ENCODE data around the gene NOBOX.
"Not testable (repeated sequence)": the region's sequence is repeated elsewhere in the genome, so short reads cannot be mapped to it uniquely, and the experiment has no call there.

NOBOX gene

DNA sequence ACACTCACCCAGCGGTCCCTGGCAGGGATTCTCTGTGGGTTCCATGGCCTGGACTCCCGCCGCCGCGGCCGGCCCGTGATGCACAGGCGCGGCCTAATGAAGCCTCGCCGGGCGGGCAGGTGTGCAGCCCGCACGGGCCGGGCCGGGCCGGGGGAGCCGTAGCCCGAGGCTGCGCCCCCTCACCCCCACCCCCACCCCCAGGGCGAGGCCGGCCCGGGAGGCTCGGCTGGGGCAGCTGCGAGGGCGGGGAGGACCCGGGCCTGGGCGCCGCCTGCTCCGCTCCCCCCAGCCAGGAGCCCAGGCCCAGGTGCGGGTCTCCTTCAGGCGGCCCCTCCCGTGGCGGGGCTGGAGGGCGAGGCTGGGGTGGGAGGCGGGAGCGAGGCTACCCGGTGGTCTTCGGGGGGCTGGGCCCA lies at the start of gene NOBOX:
Gene NOBOX (minus strand): TSS at position 45 of the 413 bp plus-strand sequence.
- H3K27ac ChIP-seq, result no peak within 1 kb of the TSS
- no peak within 1 kb of the TSS for H3K4me3 ChIP-seq

GRCh38 chr7:144452064-144452463 lies 48.6 kb upstream of the NOBOX start:
- H3K27ac ChIP-seq, result no peak overlapping the region

DNA sequence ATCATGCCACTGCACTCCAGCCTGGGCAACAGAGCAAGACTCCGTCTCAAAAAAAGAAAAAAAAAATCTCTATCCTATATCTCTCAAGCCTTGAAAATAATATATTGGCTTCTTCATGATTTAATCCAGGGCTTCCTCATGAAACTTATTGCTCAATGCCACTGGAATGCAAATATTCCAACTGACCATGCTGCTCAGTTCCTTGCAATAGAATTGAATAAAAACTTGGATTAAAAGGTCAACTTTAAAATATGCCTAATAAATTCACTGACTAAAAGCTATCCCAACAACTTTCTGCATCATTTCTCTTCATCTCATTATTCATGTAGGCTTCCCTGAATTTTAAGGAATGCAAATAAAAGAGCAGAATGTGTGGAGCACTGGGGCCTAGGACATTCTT lies 42.1 kb upstream of the NOBOX start:
- Histone ChIP-seq H3K4me3 (no peak overlapping the region), H3K27ac (no peak overlapping the region)

More at GRCh38 chr7:144452064-144452463, 48.6 kb upstream of the NOBOX start:
- no peak overlapping the region for H3K4me3 ChIP-seq

DNA sequence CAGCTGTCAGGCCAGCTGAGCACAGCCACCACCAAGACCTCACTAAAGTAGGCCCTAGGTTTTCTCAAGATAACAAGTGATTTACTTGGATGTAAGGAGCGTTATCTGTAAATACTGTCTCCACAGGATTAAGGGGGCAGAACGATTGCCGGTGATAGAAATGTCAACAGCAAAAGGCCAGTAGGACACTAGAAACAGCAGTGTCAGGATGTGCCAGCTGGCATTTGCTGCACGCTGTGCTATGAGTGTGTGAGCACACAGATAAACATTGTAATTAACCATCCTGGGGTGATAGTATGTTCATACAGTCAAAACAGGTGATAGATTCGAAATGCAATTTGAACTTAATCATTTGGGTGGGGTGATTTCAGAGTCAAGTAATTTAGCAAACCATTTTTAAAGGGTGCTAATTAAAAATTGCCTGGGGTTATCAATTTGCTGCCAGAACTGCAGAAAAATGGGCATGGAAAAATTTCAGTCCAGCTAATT lies 36.3 kb upstream of the NOBOX start:
- no peak overlapping the region for H3K4me3 ChIP-seq
- no peak overlapping the region for H3K27ac ChIP-seq

DNA sequence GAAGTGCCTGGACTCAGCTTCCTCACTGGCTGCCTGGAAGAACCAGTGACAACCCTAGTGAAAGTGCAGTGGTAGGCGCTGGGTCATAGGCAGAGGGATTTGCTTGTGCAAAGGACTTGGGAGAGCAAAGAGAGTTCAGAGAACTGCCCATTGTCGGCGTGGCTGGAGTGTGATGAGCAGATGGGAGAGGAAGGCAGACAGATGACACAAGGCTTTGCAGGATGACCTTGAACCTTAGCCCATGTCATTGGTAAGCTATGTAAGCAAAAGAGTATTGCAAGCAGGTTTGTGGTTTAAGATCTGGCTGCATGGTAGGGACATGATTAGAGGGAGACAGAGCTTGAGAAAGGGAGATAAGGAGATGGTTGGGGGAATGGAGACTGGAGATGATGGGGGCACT lies 35.3 kb upstream of the NOBOX start:
- Histone ChIP-seq H3K27ac (no peak overlapping the region), H3K4me3 (no peak overlapping the region)

- H3K4me3 ChIP-seq, result no peak overlapping the region
- H3K27ac ChIP-seq, result no peak overlapping the region
These were observed 34.1 kb upstream of the NOBOX start for GRCh38 chr7:144437370-144438191.

- H3K27ac ChIP-seq, result no peak overlapping the region
- no peak overlapping the region for H3K4me3 ChIP-seq
These were observed 33.0 kb upstream of the NOBOX start for GRCh38 chr7:144436500-144436899.

GRCh38 chr7:144428431-144428830 lies 24.9 kb upstream of the NOBOX start:
- Histone ChIP-seq H3K27ac (no peak overlapping the region), H3K4me3 (no peak overlapping the region)

DNA sequence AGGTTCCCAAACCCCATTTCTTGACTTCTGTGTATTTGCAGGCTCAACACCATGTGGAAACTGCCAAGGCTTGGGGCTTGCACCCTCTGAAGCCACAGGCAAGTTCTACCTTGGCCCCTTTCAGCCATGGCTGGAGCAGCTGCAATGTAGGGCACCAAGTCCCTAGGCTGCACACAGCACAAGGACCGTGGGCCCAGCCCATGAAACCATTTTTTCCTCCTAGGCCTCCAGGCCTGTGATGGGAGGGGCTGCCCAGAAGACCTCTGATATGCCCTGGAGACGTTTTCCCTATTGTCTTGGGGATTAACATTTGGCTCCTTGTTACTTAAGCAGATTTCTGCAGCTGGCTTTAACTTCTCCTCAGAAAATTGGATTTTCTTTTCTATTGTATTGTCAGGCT lies 24.0 kb upstream of the NOBOX start:
- not testable (repeated sequence) for H3K27ac ChIP-seq, H3K4me3 ChIP-seq

DNA sequence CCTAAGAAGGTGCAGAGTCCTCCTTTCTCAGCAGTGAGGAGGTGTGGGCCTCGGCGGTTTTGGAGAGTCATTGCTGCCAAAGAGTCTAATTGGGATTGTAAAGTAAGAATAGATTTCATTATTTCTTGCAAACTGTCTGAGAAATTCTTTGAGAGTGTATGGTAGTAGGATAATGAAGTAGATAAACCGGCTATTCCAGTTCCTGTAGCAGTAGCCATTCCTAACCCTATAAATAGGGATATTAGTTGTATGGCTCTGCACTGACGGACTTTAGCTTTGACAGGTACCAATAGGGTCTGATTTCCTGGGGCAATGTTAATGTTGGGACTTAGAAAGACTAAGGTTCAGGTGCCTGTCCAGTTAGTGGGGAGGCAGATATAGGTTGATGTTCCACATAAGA lies 15.4 kb upstream of the NOBOX start:
- H3K4me3 ChIP-seq, result not testable (repeated sequence)
- peak overlapping the region in 1 of 21 experiments; percentile 21 for H3K27ac ChIP-seq

- Histone ChIP-seq H3K4me3 (no peak overlapping the region), H3K27ac (peak overlapping the region in 1 of 21 experiments; percentile 21)
These were observed 12.8 kb upstream of the NOBOX start for GRCh38 chr7:144416341-144416740.

DNA sequence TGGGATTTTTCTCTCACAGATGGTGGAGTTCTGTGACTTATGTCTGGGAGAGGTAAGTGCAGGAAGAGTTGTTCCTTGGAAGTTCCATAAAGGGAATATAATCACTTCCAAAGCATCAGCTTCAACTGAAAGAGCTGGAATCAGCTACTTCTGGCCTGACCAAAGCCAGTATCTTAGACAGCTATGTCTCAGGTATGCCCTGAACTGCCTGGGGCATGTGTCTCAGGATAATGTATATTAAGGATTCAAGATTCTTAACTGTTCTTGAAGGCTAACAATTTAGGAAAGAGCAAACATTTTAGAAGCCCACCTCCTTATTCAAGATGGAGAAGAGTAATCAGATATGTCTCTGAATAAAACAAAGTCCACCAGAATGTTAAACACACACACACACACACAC lies 12.4 kb upstream of the NOBOX start:
- no peak overlapping the region for H3K4me3 ChIP-seq
- peak overlapping the region in 1 of 21 experiments; percentile 21 for H3K27ac ChIP-seq

- no peak overlapping the region for H3K27ac ChIP-seq
- H3K4me3 ChIP-seq, result no peak overlapping the region
These were observed 11.3 kb upstream of the NOBOX start for GRCh38 chr7:144414815-144415214.

GRCh38 chr7:144410441-144410840 lies 6.9 kb upstream of the NOBOX start:
- no peak overlapping the region for H3K4me3 ChIP-seq

DNA sequence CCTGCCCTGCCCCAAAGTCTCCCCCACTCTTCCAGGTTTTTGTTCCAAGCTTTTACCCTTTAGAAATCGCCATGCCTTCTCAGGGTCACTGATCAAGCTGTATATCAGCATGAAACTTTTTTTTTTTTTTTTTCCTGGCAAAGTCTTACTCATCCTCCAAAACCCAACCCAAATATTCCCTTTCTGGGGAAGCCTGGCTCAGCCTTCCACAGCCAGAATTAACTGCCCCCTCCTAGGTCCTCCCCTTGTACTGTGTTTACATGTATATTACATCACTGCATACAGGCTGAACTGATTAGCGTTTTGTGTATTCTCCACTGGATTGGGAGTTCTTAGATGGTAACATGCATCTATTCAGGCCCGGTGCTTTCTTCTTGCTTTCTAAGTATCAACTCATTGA lies 4.6 kb upstream of the NOBOX start:
- H3K27ac ChIP-seq, result peak overlapping the region in 18 of 21 experiments; percentile 21 to 90 (median 75)

More at GRCh38 chr7:144410441-144410840, 6.9 kb upstream of the NOBOX start:
- peak overlapping the region in 9 of 21 experiments; percentile 5 to 61 (median 27) for H3K27ac ChIP-seq

DNA sequence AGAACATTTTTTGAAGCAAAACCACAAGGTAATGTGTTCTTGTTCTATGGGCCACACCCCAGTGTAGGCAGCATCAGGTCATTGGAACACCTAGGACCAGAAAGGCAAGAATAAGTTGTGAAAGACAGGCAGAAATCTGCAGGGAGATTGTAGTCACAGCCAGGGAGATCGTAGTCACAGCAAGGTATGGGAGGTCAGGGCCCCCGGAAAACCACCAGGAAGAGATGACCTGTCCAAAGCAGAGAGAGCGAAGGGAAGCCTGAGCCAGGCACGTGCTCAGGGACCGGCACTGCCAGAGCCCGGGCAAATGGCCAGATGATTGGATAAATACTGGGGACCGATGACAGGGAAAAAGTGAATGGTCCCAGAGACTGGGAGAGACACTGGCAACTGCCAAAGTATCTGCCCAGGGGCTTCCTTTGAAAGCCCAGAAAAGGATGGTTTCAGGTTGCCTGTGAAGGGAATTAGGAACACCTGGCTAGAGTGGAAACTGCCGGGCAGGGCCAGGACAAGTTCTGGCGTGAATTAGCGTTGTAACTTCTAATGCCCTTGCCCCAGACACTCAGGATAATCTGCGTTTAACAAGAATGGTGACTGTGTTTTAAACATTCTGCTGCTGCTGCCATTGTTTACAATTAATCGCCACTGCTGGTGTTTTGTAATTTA lies 3.9 kb upstream of the NOBOX start:
- peak overlapping the region in 20 of 21 experiments; percentile 21 to 90 (median 74) for H3K27ac ChIP-seq

More for the DNA sequence above, 4.6 kb upstream of the NOBOX start:
- peak overlapping the region in 1 of 7 experiments; percentile 10 for H3K4me3 ChIP-seq

GRCh38 chr7:144404946-144405345 lies 1.5 kb upstream of the NOBOX start:
- H3K4me3 ChIP-seq, result no peak overlapping the region
- no peak overlapping the region for H3K27ac ChIP-seq

More for the DNA sequence above, 3.9 kb upstream of the NOBOX start:
- peak overlapping the region in 1 of 7 experiments; percentile 10 for H3K4me3 ChIP-seq

DNA sequence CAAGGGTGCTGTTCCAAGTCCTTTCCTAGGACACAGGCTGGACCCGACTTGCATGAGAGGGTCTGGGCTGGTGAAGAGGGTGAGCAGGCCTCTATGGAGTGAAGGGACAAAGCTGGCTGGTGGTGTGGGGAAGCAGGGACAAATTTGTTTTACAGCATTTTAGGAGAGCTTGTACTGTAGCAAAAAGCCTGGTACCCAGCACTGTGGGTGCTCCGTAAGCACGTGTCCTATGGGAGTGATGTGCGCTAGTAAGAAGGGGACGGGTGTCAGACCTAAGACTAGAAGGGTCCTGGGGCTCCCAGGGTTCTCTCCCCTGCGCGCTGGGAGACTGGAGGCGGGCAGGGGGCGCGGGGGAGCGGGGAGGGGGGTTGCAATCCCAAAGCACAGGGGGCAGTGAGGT lies 391 bp downstream of the NOBOX start:
- no peak overlapping the region for H3K4me3 ChIP-seq
- H3K27ac ChIP-seq, result no peak overlapping the region

DNA sequence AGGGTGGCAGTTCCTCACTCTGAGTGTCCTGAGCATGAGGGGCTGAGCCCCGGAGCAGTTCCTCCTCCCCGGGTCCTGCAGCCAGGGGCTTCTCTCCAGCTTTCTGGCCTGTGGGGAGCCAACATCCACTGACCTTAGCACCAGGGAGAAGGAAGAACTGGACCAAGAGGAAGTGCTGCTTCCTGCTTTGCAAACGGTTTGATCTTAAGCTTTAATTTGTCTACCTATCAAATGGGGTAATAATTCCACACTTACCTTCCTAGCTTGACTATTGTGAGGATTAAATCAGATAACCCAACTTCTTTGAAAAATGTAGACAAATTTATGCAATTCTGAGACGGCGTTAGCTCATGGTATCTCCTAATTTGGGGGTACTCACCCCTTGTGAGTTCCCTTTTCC lies 2.0 kb downstream of the NOBOX start:
- Histone ChIP-seq H3K27ac (no peak overlapping the region), H3K4me3 (no peak overlapping the region)

GRCh38 chr7:144399946-144400345 lies 3.5 kb downstream of the NOBOX start:
- no peak overlapping the region for H3K27ac ChIP-seq
- no peak overlapping the region for H3K4me3 ChIP-seq

GRCh38 chr7:144398911-144399310 lies 4.6 kb downstream of the NOBOX start:
- Histone ChIP-seq H3K27ac (no peak overlapping the region), H3K4me3 (no peak overlapping the region)

Measured in skin epidermis (tissue), 12 donors.